Lower lobe of right lung (tissue), 2 donors: ENCODE data around the gene PNLIPRP2. TPM values are rescaled to one million over a fixed set of nuclear protein-coding genes. Genes with fewer than 3 reads are reported as not detected.

Source experiments
- ATAC-seq, 2 donors: fragments of 200-7000 bp; cut with Tn5 transposase; one replicate each; pipeline ENCODE4 v1.9.1; 2020 to 2022; ENCODE audit warnings: mild to moderate bottlenecking in 2 of 2, moderate library complexity in 2 of 2
- DNase-seq: peaks from one replicate; pipeline ENCODE4 v3.0.0-alpha.2; 2020
- H3K27ac ChIP-seq: fragments of 200-600 bp; one replicate; pipeline ENCODE4 v1.8.0; 2022
- H3K27me3 ChIP-seq: fragments of 200-600 bp; one replicate; pipeline ENCODE4 v1.8.0; 2022; ENCODE audit warnings: low read depth
- H3K36me3 ChIP-seq: fragments of 200-600 bp; one replicate; pipeline ENCODE4 v1.8.0; 2022; ENCODE audit warnings: mild to moderate bottlenecking
- H3K4me1 ChIP-seq: fragments of 200-600 bp; one replicate; pipeline ENCODE4 v1.8.0; 2022
- H3K4me3 ChIP-seq: fragments of 200-600 bp; one replicate; pipeline ENCODE4 v1.8.0; 2022; ENCODE audit warnings: mild to moderate bottlenecking
- H3K9me3 ChIP-seq: fragments of 200-600 bp; one replicate; pipeline ENCODE4 v1.8.0; 2022
- intact Hi-C: fragments of 100-400 bp; cut with DNase I; formaldehyde crosslinking; loops from one replicate; pipeline ENCODE4 v1.11.0; 2022
- total RNA-seq: library from RNA; stranded (reverse); fragmentation: NEBNext Ultra II Directional; extraction: Animal tissue kit (Norgen Biotek cat#: 25700); gene quantifications from one replicate; pipeline ENCODE4 v1.2.1, GENCODE V29; 2021
- TF ChIP-seq, protein P1 (sequence below): fragments of 200-600 bp; IDR thresholded peaks from one replicate; pipeline ENCODE4 v1.8.0; 2022; ENCODE audit warnings: antibody characterized with exemption, mild to moderate bottlenecking
- donor health status: DM: no; HTN: yes; CAD: no; lungs with severe emphysema.

Gene PNLIPRP2
- total RNA-seq, 1 donor from 2014 or later: not detected

DNA sequence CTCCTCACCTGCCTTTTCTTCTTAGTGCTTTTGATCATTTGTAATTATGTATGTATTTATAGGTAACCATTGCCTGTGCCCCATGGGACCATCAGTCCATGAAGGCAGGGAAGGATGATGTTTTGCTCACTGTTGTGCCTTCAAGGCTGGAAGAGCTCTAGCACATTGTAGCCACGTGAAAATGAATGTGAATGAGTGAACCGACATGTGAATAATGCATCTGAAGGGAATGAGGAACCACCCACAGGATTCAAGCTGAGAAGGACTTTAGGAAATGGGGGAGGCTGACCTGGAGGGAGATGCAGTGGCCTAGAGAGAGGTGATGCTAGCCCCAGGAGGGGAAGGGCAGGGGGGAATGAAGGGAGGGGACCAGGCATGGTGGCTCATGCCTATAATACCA lies 6.0 kb upstream of the PNLIPRP2 start:
- intact Hi-C loops: no loop called here
- no peaks in the 10 kb centered on the region for H3K4me1 ChIP-seq
- no peak overlapping the region for H3K27ac ChIP-seq
- ATAC-seq: no peak
- no peak for DNase-seq
- H3K4me3 ChIP-seq: no peak overlapping the region
- H3K27me3 ChIP-seq: peaks cover 9% of the 10 kb centered on the region
- TF ChIP-seq, protein P1, sequence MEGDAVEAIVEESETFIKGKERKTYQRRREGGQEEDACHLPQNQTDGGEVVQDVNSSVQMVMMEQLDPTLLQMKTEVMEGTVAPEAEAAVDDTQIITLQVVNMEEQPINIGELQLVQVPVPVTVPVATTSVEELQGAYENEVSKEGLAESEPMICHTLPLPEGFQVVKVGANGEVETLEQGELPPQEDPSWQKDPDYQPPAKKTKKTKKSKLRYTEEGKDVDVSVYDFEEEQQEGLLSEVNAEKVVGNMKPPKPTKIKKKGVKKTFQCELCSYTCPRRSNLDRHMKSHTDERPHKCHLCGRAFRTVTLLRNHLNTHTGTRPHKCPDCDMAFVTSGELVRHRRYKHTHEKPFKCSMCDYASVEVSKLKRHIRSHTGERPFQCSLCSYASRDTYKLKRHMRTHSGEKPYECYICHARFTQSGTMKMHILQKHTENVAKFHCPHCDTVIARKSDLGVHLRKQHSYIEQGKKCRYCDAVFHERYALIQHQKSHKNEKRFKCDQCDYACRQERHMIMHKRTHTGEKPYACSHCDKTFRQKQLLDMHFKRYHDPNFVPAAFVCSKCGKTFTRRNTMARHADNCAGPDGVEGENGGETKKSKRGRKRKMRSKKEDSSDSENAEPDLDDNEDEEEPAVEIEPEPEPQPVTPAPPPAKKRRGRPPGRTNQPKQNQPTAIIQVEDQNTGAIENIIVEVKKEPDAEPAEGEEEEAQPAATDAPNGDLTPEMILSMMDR: no peak
- no peaks in the 10 kb centered on the region for H3K36me3 ChIP-seq
- H3K9me3 ChIP-seq: no peaks in the 10 kb centered on the region

DNA sequence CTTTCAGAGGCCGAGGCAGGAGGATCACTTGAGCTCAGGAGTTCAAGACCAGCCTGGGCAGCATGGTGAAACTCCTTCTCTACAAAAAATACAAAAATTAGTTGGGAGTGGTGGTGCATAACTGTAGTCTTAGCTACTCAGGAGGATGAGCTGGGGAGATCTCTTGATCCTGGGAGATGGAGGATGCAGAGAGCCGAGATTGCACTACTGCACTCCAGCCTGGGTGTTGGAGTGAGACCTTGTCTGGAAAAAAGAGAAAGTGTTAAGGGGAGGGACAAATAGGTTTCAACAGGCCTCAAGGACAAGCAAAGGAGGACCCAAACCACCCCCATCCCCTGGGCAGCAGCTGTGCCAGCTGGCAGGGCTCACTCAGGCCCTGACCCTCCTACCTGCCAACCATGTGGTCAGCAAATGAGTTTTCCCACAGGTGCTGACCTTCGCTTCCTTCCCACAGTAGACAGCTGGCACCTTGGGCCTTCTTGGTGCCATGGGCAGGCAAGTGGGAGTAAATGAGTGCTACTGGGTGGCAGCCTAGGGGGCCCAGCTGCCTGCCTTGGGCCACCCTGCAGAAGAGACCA lies 5.5 kb upstream of the PNLIPRP2 start:
- H3K27ac ChIP-seq: no peak overlapping the region
- no peak overlapping the region for H3K4me3 ChIP-seq
- no peaks in the 10 kb centered on the region for H3K36me3 ChIP-seq
- peaks cover 8% of the 10 kb centered on the region for H3K27me3 ChIP-seq
- ATAC-seq (no peak), DNase-seq (no peak)
- intact Hi-C loops: no loop called here
- no peaks in the 10 kb centered on the region for H3K4me1 ChIP-seq
- TF ChIP-seq, protein P1: no peak
- no peaks in the 10 kb centered on the region for H3K9me3 ChIP-seq

DNA sequence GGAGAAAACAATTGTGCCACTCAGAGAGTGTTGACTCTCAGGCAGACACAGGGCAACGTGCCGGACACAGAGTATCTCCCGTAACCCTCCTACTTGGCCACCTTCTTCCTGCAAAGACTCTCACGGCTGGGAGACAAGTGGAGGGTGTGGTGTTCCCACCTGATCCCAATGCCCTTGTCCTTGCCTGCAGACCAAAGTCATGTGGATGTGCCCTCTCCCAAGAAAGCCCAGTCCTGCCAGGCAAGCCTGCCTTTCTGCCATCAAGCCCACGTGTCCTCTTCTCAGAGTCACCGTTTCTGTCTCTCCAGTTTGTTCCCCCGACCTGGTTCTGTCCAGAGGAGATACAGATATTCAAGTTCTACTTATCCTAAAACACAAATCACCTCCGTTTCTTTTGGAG lies 723 bp downstream of the PNLIPRP2 start:
- no peak overlapping the region for H3K27ac ChIP-seq
- TF ChIP-seq, protein P1: no peak
- no peaks in the 10 kb centered on the region for H3K9me3 ChIP-seq
- intact Hi-C loops: no loop called here
- no peak overlapping the region for H3K4me3 ChIP-seq
- no peaks in the 10 kb centered on the region for H3K36me3 ChIP-seq
- DNase-seq: no peak
- ATAC-seq: peak in 1 of 2 donors; percentile 12
- H3K27me3 ChIP-seq: peaks cover 6% of the 10 kb centered on the region
- no peaks in the 10 kb centered on the region for H3K4me1 ChIP-seq

DNA sequence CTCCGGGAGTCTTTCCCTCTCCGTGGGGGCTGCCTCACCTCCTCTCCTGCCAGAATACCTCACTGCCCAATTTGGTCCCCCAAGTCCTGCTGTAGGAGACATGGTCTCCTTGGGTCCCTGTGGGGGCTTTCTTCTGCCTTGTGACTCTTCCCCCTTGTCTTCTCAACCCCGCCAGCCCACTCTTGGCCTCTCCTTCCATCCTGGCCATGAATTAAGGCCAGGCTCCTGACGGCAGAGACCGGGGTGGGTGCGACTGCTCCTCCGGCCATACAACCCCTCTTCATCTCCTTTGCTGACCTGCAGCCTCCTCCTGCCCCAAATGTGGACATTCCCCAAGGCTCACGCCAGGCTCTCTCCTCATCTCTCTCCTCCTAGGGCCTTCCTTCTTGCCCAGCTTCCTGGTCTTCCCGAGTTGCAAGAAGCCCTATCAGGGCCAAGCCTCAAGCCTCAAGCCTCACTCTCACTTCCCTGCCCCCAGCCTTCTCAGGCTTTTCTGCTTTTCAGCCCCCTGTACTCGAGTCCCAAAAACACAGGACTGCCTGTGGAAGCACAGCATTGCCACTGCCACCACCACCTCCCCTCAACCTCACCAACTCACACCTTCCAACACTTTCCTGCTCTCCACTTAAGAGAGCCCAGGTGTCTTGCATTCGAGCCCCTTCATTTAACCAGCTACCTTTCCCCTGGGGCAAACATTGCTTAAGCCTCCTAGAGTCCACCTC lies 1.3 kb downstream of the PNLIPRP2 start:
- no peak for ATAC-seq
- intact Hi-C loops: no loop called here
- Histone ChIP-seq H3K27ac (no peak overlapping the region), H3K27me3 (peaks cover 12% of the 10 kb centered on the region), H3K9me3 (no peaks in the 10 kb centered on the region), H3K4me1 (no peaks in the 10 kb centered on the region), H3K36me3 (no peaks in the 10 kb centered on the region), H3K4me3 (no peak overlapping the region)
- TF ChIP-seq, protein P1: no peak
- no peak for DNase-seq

DNA sequence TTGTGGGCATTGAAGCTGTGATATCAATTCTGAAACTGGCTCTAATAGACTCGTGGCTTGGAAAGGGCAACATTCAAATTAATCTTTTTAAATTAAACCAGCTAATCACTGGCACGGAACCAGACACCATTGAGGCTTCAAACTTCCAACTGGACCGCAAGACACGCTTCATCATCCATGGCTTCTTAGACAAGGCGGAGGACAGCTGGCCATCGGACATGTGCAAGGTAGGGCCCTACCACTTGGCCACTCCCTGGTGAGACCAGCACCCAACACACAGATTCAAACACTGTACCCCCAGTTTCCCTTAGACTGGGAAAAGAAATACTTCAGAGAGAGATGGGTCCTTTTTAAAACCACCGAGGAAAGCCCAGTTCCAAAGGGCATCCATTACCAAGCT lies 5.1 kb downstream of the PNLIPRP2 start:
- Histone ChIP-seq H3K27ac (no peak overlapping the region), H3K4me1 (no peaks in the 10 kb centered on the region), H3K36me3 (no peaks in the 10 kb centered on the region), H3K9me3 (no peaks in the 10 kb centered on the region), H3K27me3 (peaks cover 22% of the 10 kb centered on the region), H3K4me3 (no peak overlapping the region)
- intact Hi-C loops: no loop called here
- no peak for ATAC-seq
- TF ChIP-seq, protein P1: no peak
- no peak for DNase-seq
